Measurements from ENCODE around the gene ZNF710. TPM values are rescaled to one million over a fixed set of nuclear protein-coding genes. Genes with fewer than 3 reads are reported as not detected.

ZNF710 gene
- total and polyA plus RNA-seq, 2 of the 13 experiments (the other 11 are each of a cell fraction or from before 2014, with no cell fraction given), result 4.7 to 20.6 TPM

- ChIA-PET CTCF (ENCODE audit: low intra/inter-chr PET ratio, low total read pairs) (no interaction called here), POLR2A (interaction anchor here (0.7 to 2.1 kb wide), 9 partner anchors 8 to 189 kb away, joined by 3 to 7 read pairs (median 5); partner anchors contain the start of genes ARPIN and NGRN)
- ATAC-seq (peak; percentile 92), DNase-seq (ENCODE audit: low spot score) (peak; percentile 48), FAIRE-seq (no peak)
- Histone ChIP-seq H3K9me3 (ENCODE audit: low read length) (no peaks in the 10 kb centered on the region), H3K36me3 (replicated peaks in 1 of 2; ENCODE audit: control insufficient read depth in 1 of 2, insufficient read depth in 2 of 2, low read length in 2 of 2) (no peaks in the 10 kb centered on the region), H4K20me1 (ENCODE audit: insufficient read depth, low read length) (peaks cover 10% of the 10 kb centered on the region; the same call in 1 of the 2 replicates), H3K4me3 (replicated peaks in 1 of 3; ENCODE audit: insufficient read depth in 1 of 3, low read depth in 2 of 3, low read length in 3 of 3) (peak within 1 kb of the TSS; percentile 76 to 84 (median 77)), H3K27me3 (ENCODE audit: control insufficient read depth in 1 of 2, insufficient read depth in 2 of 2, low read length in 2 of 2) (peaks cover 0 to 1% of the 10 kb centered on the region in 2 experiments; a peak in 1 of 5 replicates), H3K9ac (ENCODE audit: insufficient read depth, low read depth, low read length) (peak within 1 kb of the TSS; percentile 80), H3K4me2 (ENCODE audit: low read depth, low read length) (peak within 1 kb of the TSS; percentile 85), H3K27ac (ENCODE audit: extremely low read length, insufficient read depth, low read length) (peak within 1 kb of the TSS; percentile 76), H3K4me1 (ENCODE audit: insufficient read depth, low read length) (peaks cover 79% of the 10 kb centered on the region), H2AFZ (ENCODE audit: low read length) (peak within 1 kb of the TSS; percentile 64), H3K79me2 (ENCODE audit: insufficient read depth, low read length) (peaks cover 7% of the 10 kb centered on the region)
- intact Hi-C loops (cut with micrococcal nuclease; ENCODE audit: unreplicated experiment), result no loop called here
- WGBS (ENCODE audit: low lambda C conversion rate), result 3% methylated on average over 14 of the region's 104 CpGs
- in situ Hi-C loops (cut with HindIII; ENCODE audit: extremely low pct_ligation_motif_present, low pct_unique_long_range_greater_than_20kb), result no loop called here
- no TSS peak for BruUV-seq (replicated peaks)
- TF ChIP-seq TFDP1 (CRISPR knock-in tag; IDR thresholded peaks at IDR 0.05; ENCODE audit: borderline replicate concordance), result peak; percentile 51; the same call in 1 of the 2 replicates
- TF ChIP-seq SAFB2 (CRISPR knock-in tag; IDR thresholded peaks at IDR 0.05; ENCODE audit: borderline replicate concordance, low read depth), result peak; percentile 29; the same call in 1 of the 2 replicates
- TF ChIP-seq NKX3-1 (CRISPR knock-in tag; IDR thresholded peaks at IDR 0.05), result 0 out of 2 replicates have a peak, but pooled peaks have one; percentile 20
- no peak for TF ChIP-seq ARID2 (CRISPR knock-in tag; IDR thresholded peaks at IDR 0.05; ENCODE audit: borderline replicate concordance)
- peak; percentile 15; the same call in 1 of the 2 replicates for TF ChIP-seq DZIP1 (CRISPR knock-in tag; IDR thresholded peaks at IDR 0.05)
- TF ChIP-seq ZFP82 (CRISPR knock-in tag; IDR thresholded peaks at IDR 0.05; ENCODE audit: borderline replicate concordance), result peak; percentile 48; the same call in 1 of the 2 replicates
- peak; percentile 18; the same call in 1 of the 2 replicates for TF ChIP-seq ZNF160 (CRISPR knock-in tag; IDR thresholded peaks at IDR 0.05)
- TF ChIP-seq POGZ (CRISPR knock-in tag; IDR thresholded peaks at IDR 0.05), result no peak
- TF ChIP-seq ZNF513 (CRISPR knock-in tag; conservative IDR thresholded peaks at IDR 0.05), result no peak
- peak; percentile 82 for TF ChIP-seq TAF1 (CRISPR knock-in tag; IDR thresholded peaks at IDR 0.05)
- TF ChIP-seq RBFOX2 (IDR thresholded peaks at IDR 0.05; ENCODE audit: low read depth, low read length), result peak; percentile 84
- peak; percentile 45; the same call in 1 of the 2 replicates for TF ChIP-seq ZFP91 (CRISPR knock-in tag; IDR thresholded peaks at IDR 0.05; ENCODE audit: borderline replicate concordance)
- TF ChIP-seq GABPB1 (CRISPR knock-in tag; IDR thresholded peaks at IDR 0.05), result peak; percentile 29; the same call in 1 of the 2 replicates
- peak; percentile 53; the same call in 1 of the 2 replicates for TF ChIP-seq ERF (CRISPR knock-in tag; IDR thresholded peaks at IDR 0.05)
Measured at GRCh38 chr15:90101969-90102890, 101.1 kb downstream of the ZNF710 start, which contains the start of gene IDH2. TSS of gene IDH2 (minus strand) at chr15:90102468. CDS start at chr15:90102390, 78 bp downstream.

All from HepG2 (cell line).